PC-3 (cell line): ENCODE data around the gene RXRA. TPM values are rescaled to one million over a fixed set of nuclear protein-coding genes. Genes with fewer than 3 reads are reported as not detected.

Source experiments
- ATAC-seq: fragments of 200-7000 bp; cut with Tn5 transposase; 2 replicates; pipeline ENCODE4 v1.9.1; 2020; ENCODE audit warnings: mild to moderate bottlenecking, moderate library complexity
- BruUV-seq: library from RNA; stranded (reverse); fragments of 400-500 nt; replicated peaks from 2 replicates; lab custom pipeline; 2021; lab: Mats Ljungman, UMichigan
- CTCF ChIA-PET: fragments of 300-600 bp; sonication (Branson Sonifier 250); formaldehyde crosslinking; loops from one replicate; lab custom pipeline; 2022; ENCODE audit warnings: antibody characterized with exemption; lab: Charles Lee
- POLR2A ChIA-PET: fragments of 300-600 bp; sonication (Branson Sonifier 250); formaldehyde crosslinking; loops from one replicate; lab custom pipeline; 2022; ENCODE audit warnings: antibody characterized with exemption; ENCODE audit not compliant: unreplicated experiment; lab: Charles Lee
- DNase-seq: peaks from one replicate; pipeline ENCODE4 v3.0.0-alpha.2; 2015
- H2AFZ ChIP-seq: fragments of 300-600 bp; sonication (generic); 2 replicates; pipeline ENCODE4 v1.6.0; 2016; ENCODE audit warnings: antibody characterized with exemption, low read length
- H3F3A ChIP-seq: fragments of 300-600 bp; sonication (generic); one replicate; pipeline ENCODE4 v1.6.0; 2017; ENCODE audit warnings: antibody characterized with exemption, low read length, control low read depth, mild to moderate bottlenecking; ENCODE audit not compliant: unreplicated experiment
- H3K27ac ChIP-seq: fragments of 300-600 bp; sonication (generic); 2 replicates; pipeline ENCODE4 v1.5.1; 2016; ENCODE audit warnings: mild to moderate bottlenecking, low read length
- H3K27me3 ChIP-seq: fragments of 300-600 bp; sonication (generic); 2 replicates; pipeline ENCODE4 v1.6.1; 2016; ENCODE audit warnings: low read length, mixed read lengths
- H3K36me3 ChIP-seq: fragments of 300-600 bp; sonication (generic); 2 replicates; pipeline ENCODE4 v1.6.1; 2016; ENCODE audit warnings: low read depth, mixed run types, low read length, mixed read lengths
- H3K4me1 ChIP-seq: fragments of 300-600 bp; sonication (generic); 2 replicates; pipeline ENCODE4 v1.5.1; 2016; ENCODE audit warnings: low read length; ENCODE audit not compliant: insufficient read depth
- H3K4me2 ChIP-seq: fragments of 300-600 bp; sonication (generic); 2 replicates; pipeline ENCODE4 v1.6.0; 2016; ENCODE audit warnings: low read length
- H3K4me3 ChIP-seq: fragments of 300-600 bp; sonication (generic); 2 replicates; pipeline ENCODE4 v1.5.1; 2016; ENCODE audit warnings: mild to moderate bottlenecking, low read length, mixed read lengths
- H3K79me2 ChIP-seq: fragments of 300-600 bp; sonication (generic); 2 replicates; pipeline ENCODE4 v1.6.1; 2017; ENCODE audit warnings: low read length, mixed read lengths
- H3K9ac ChIP-seq: fragments of 300-600 bp; sonication (generic); 2 replicates; pipeline ENCODE4 v1.6.0; 2016; ENCODE audit warnings: mild to moderate bottlenecking, low read length
- H3K9me2 ChIP-seq: fragments of 300-600 bp; sonication (generic); replicated peaks from 2 replicates; pipeline ENCODE4 v1.6.1; 2016; ENCODE audit warnings: mixed run types, low read length, mixed read lengths
- H3K9me3 ChIP-seq: fragments of 300-600 bp; sonication (generic); 2 replicates; pipeline ENCODE4 v1.6.1; 2016; ENCODE audit warnings: low read length, mixed read lengths
- H4K20me1 ChIP-seq: fragments of 300-600 bp; sonication (generic); 2 replicates; pipeline ENCODE4 v1.6.1; 2016; ENCODE audit warnings: low read length, mixed read lengths
- EZH2 ChIP-seq: fragments of 300-600 bp; sonication (generic); IDR thresholded peaks from one replicate; pipeline ENCODE4 v1.6.1; 2017; ENCODE audit warnings: antibody characterized with exemption, mild to moderate bottlenecking, low read length; ENCODE audit not compliant: unreplicated experiment
- EZH2phosphoT487 ChIP-seq: fragments of 300-600 bp; sonication (generic); IDR thresholded peaks from 2 replicates; pipeline ENCODE4 v1.6.1; 2018; ENCODE audit warnings: mild to moderate bottlenecking, antibody characterized with exemption, low read length, borderline replicate concordance
- intact Hi-C: fragments of 100-400 bp; cut with micrococcal nuclease; formaldehyde crosslinking; loops from 2 replicates; pipeline ENCODE4 v1.9.0; 2023
- total RNA-seq: library from RNA; depleted of rRNA; stranded (reverse); fragments of >200 nt; gene quantifications from 2 replicates; pipeline ENCODE4 v1.2.3, GENCODE V29; 2014
- TF ChIP-seq, protein P1 (sequence below): fragments of 300-600 bp; sonication (generic); conservative IDR thresholded peaks from 2 replicates; pipeline ENCODE4 v1.5.1; 2017; ENCODE audit warnings: antibody characterized with exemption, low read depth, mild to moderate bottlenecking, low read length

Gene RXRA
- total RNA-seq, 1 experiment from 2014 or later, result 17.5 TPM

DNA sequence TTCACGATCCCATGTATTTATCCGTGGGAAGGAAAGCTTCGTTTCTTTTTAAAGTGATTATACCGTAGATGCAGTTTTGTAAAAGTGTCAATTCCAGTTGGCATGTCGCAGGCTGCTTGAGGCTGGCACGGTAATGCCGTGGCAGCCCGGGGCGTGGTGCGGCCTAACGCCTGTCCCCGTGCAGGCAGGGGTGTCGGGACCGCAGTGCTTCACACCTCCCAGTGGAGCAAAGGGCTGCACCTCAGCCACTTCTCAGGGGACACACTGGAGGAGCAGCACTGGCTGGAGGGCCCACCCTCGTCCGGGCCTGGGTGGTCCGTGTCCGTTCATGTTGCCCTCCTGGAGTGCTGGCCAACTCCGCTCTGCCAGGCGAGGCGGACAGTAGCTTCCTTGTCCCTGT, 103.2 kb downstream of the RXRA start:
- BruUV-seq, result no TSS peak
- Histone ChIP-seq H3K27me3 (no peaks in the 10 kb centered on the region), H3K4me1 (no peaks in the 10 kb centered on the region), H3K9me3 (no peaks in the 10 kb centered on the region), H3K4me2 (no peak overlapping the region), H3K36me3 (no peaks in the 10 kb centered on the region), H3K4me3 (no peak overlapping the region), H3K79me2 (no peaks in the 10 kb centered on the region), H2AFZ (no peak overlapping the region), H3F3A (no peaks in the 10 kb centered on the region), H4K20me1 (no peaks in the 10 kb centered on the region), H3K9me2 (no peaks in the 10 kb centered on the region), H3K9ac (no peak overlapping the region), H3K27ac (no peak overlapping the region)
- ChIA-PET POLR2A (no interaction called here), CTCF (no interaction called here)
- DNase-seq (no peak), ATAC-seq (no peak)
- intact Hi-C loops, result no loop called here
- TF ChIP-seq EZH2phosphoT487 (no peak), EZH2 (no peak)
- TF ChIP-seq, protein P1, sequence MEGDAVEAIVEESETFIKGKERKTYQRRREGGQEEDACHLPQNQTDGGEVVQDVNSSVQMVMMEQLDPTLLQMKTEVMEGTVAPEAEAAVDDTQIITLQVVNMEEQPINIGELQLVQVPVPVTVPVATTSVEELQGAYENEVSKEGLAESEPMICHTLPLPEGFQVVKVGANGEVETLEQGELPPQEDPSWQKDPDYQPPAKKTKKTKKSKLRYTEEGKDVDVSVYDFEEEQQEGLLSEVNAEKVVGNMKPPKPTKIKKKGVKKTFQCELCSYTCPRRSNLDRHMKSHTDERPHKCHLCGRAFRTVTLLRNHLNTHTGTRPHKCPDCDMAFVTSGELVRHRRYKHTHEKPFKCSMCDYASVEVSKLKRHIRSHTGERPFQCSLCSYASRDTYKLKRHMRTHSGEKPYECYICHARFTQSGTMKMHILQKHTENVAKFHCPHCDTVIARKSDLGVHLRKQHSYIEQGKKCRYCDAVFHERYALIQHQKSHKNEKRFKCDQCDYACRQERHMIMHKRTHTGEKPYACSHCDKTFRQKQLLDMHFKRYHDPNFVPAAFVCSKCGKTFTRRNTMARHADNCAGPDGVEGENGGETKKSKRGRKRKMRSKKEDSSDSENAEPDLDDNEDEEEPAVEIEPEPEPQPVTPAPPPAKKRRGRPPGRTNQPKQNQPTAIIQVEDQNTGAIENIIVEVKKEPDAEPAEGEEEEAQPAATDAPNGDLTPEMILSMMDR, result no peak

DNA sequence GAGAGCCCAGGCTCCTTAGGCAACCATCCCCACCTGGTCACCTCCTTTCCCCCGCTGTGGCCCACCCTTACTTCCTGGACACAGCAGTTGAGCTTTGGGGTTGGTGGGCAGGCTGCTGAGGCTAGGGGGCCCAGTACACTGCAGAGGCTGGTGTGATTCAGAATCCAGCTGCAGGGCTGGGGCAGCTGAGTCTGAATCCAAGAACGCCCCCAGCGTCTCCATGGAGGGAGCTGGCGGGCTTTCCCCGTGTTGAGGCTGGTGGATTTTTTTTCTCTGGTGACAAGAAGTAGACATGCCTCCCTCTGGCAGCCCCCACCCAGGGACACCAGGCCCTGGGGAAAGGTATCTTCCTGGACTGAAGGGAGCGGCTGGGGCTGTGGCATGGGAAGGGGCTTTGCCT, 104.8 kb downstream of the RXRA start:
- Histone ChIP-seq H3K79me2 (no peaks in the 10 kb centered on the region), H3K27ac (no peak overlapping the region), H2AFZ (no peak overlapping the region), H3K4me3 (no peak overlapping the region), H3F3A (no peaks in the 10 kb centered on the region), H3K4me2 (no peak overlapping the region), H4K20me1 (no peaks in the 10 kb centered on the region), H3K9me3 (no peaks in the 10 kb centered on the region), H3K9me2 (no peaks in the 10 kb centered on the region), H3K9ac (no peak overlapping the region), H3K36me3 (no peaks in the 10 kb centered on the region), H3K4me1 (no peaks in the 10 kb centered on the region), H3K27me3 (no peaks in the 10 kb centered on the region)
- TF ChIP-seq EZH2, result no peak
- no peak for TF ChIP-seq EZH2phosphoT487
- TF ChIP-seq, protein P1, result no peak
- intact Hi-C loops, result loop anchor here (10.0 kb wide), 1 partner anchor 66 kb away; no protein-coding TSS in a partner anchor
- POLR2A ChIA-PET, result no interaction called here
- DNase-seq (no peak), ATAC-seq (no peak)
- BruUV-seq, result no TSS peak
- CTCF ChIA-PET, result no interaction called here

DNA sequence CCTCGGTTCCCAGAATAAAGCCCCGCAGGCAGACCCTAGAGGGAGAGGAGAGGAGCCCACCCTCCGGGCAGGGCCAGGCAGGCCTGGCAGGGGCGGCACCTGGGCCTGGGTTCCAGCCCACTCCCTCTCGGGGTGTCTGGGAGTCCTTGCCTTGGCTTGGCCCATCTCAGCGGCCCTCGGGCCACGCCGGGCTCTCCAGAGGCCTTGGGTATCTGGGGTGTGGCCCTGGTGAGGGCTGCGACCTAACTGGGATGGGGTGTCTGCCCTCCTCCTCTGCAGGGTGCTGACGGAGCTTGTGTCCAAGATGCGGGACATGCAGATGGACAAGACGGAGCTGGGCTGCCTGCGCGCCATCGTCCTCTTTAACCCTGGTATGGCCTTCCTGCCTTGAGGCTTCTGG, 105.4 kb downstream of the RXRA start:
- Histone ChIP-seq H3K4me3 (no peak overlapping the region), H3K27ac (no peak overlapping the region), H3K4me2 (no peak overlapping the region), H3K79me2 (no peaks in the 10 kb centered on the region), H3K9me2 (no peaks in the 10 kb centered on the region), H4K20me1 (no peaks in the 10 kb centered on the region), H3K9ac (no peak overlapping the region), H3F3A (no peaks in the 10 kb centered on the region), H3K36me3 (no peaks in the 10 kb centered on the region), H3K9me3 (no peaks in the 10 kb centered on the region), H2AFZ (no peak overlapping the region), H3K4me1 (no peaks in the 10 kb centered on the region), H3K27me3 (no peaks in the 10 kb centered on the region)
- intact Hi-C loops, result loop anchor here (10.0 kb wide), 1 partner anchor 67 kb away; no protein-coding TSS in a partner anchor
- ChIA-PET POLR2A (no interaction called here), CTCF (no interaction called here)
- DNase-seq, result no peak
- no TSS peak for BruUV-seq
- no peak for ATAC-seq
- TF ChIP-seq, protein P1, result no peak
- no peak for TF ChIP-seq EZH2
- no peak for TF ChIP-seq EZH2phosphoT487
